Activated T-helper 1 cell treated with Interleukin-2 at 50 U/mL for 16 hours (primary cell): ENCODE data around the gene FAM181A.
A peak's percentile ranks its signal among the peaks of the same experiment; 100 is the strongest.

Experiments used
- DNase-seq: peaks from one replicate; pipeline ENCODE4 v3.0.0-alpha.2; 2020; ENCODE audit warnings: low read depth

Gene FAM181A

DNA sequence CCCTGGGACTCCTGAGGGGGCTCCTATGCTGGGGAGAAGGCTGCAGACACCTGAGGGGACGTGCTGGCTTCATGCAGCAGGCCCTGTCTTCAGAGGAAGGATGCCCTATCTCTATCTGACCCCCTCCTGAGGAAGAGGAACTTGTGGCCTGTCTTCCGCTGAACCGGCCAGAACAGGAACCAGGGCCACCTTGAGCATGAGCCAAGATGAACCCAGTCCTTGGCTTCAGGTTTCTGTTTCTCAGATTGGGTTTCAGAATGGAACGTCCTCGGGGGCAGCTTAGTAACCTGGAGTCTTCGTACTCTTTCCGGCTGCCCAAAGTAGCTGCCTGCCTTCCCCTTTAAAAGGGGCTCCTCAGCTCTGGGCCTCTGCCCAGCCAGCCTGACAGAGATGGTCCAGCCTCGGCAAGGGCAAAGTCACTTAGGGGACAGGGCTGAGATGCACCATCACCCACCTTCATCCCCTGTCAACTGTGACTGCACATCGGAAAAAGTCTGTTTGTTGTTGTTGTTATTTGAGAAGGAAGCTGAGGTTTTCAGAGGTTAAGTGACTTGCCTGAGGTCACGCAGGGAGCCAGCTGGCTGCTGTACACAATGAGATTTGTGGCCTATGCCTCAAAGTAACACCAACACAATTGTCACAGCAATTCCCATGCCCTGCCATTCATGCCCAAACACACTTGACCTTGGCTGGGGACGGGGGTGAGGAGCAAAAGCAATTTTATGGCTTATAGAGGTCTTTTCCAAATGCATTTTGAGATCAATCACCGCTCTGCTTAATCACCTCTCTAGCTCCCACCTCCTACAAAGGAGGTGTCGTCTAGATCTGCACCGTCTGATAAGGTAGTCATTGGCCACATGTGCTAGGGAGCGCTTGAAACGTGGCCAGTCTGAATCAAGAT lies 35.8 kb downstream of the FAM181A start:
- peak; percentile 45 for DNase-seq

DNA sequence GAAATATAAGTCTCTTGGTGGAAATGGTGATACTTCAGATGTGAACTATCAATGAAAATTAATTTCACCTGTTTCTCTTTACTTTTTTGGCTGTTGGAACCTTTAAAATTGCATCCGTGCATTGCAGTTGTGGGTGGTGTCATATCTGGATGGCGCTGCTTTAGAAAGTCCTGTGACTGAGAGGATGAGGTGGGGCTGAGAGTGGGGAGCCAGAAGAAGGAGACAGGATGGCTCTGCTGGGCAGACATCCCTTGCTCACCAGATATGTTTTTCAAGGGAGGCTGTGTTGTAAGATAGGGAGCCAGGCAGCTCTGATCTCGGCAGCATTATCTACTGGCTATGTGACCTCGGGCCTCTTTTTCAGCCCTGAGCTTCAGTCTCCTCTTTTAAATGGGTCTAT lies 36.5 kb downstream of the FAM181A start:
- no peak for DNase-seq

DNA sequence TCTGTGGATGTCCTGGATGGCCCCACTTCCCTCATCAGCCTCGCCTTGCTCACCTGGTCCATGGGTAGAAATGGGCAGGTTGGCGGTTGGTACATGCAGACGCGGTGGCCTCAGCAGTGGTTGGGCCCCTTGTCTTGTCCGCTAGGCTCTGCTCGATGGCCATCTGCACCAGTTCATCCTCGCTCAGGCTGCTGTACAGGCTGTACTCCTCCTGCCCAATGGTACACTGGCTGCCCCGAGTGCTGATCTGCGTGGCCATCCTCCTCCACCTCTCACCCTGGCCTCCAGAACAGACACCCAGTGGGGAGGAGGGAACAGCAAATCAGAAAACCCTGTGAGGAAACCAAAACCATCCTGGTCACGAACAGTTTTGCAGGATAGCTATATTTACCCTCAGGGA lies 37.1 kb downstream of the FAM181A start:
- no peak for DNase-seq

DNA sequence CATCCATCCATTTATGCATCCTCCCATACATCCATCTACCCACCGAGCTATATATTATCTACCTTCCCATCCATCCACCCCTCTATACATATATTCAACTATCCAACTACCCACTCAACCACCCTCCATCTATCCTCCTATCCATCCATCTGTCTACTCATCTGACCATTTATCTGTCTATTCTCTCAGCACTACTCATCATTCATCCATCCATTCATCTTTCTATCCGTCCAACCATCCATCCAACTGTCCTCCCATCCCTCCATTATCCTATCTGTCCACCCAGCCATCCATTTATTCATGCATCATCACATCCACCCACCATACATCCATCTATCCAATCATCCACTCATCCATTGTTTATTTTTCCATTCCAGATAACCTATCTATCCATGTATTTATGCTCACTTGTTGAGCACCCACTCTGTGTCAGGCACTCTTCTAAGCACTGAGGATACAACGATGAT lies 37.7 kb downstream of the FAM181A start:
- no peak for DNase-seq

DNA sequence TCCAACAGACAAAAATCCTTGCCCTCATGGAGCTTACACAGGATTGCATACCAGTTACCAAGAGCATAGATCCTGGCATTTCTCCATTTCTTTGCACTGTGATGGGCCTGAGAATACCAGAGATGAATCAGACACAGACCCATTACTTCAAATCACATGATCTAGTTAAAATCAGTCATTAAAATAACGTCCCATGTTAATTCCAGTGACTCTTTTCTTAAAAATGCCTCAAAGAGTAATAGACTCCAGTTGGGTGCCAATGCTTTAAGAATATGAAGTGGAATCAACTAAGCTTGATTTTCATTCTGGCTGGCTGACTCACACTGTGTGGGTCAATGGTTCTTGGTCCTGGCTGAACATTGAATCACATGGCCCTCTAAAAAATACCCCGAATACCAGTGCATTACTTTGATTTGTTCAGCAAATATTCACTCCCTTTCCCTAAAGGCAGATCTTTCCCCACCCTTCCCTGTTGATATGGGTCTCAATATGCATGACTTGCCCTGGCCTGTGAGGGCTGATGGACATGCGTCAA lies 38.2 kb downstream of the FAM181A start:
- DNase-seq: no peak

DNA sequence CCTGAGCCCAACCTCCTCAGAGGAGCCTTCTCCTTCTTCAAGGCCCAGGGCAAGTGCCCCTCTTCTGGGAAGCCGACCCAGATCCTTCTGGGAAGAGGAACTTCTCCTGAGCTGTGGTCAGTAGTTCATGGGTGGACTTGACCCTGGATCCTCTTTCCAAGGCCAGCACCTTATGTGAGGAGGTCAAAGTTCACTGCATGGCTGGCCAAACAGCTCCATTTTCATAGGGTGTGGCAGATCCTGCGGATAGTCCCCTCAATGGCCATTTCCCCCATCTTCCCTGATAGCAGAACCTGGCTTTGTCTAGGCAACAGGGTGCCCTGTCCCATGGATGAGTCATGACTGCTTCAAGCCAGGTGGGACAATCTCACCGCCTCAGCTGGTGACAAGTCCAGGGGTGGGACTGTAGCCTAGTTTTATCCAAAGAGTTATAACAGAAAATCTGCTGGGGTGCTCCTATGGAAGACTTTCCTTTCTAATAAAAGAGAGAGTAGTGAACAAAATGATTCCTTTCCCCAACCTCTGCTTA lies 38.9 kb downstream of the FAM181A start:
- DNase-seq: no peak

DNA sequence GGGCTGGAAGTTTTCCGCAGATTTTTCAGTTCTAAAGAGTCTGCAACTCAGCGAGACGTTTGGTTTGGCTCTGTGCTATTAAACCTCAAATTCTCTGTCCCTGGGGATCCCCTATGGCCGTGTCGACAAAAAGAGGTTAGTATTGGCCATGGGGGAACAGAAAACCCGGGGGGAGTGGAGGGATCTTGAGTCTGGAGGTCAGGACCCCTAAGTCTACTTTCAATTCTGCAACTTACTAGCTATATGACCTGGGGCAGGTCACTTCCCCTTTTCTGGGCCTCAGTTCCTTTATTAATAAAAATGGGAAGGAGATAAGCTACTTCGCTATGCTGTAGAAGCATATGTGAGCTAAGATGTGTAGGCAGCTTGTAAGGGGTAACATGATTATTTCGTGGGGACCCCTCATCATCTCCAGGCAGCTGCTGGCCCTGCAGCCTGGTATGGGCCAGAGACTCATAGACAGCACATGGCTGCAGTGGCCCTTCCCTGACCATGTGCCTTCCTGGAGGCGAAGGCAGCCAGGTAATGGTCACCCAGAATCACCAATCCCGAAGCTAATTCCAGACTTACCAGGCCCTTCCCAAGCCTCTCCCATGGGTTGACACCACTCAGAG lies 40.6 kb downstream of the FAM181A start:
- DNase-seq: no peak

DNA sequence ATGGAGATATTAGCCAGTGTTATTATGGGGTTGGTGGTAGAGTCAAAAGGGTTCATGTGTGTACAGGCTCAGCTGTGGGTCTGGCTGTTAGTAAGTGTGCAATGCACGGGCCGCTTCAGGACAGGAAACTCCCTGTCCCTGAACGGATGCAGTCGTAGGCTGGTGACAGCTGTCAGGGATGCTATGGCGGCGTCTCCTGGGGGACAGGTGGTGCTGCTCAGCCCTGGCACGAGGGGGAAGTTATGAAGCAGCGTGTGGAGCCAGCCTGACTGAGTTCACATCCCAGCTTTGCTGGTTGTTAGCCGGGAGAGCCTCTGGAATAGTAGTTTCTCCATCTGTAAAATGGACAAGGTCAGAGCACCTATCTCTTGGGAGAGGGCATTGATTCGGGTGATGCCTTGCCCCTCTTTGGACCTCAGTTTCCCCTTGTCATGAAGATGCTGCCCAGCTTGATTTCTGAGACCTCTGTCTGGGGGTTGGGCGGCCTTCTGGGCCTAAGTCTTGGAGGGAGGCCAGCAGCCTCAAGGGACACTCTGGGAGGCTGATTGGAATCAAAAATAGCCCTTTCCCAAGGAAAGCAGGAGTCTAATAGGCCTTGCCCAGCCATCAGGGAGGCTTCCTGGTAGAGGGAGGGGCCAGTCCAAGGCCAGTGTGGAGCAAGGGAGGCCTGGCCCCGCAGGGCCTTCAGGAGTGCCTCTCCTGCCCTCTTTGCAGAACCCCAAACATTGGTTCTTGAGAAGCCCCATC lies 42.1 kb downstream of the FAM181A start:
- no peak for DNase-seq

DNA sequence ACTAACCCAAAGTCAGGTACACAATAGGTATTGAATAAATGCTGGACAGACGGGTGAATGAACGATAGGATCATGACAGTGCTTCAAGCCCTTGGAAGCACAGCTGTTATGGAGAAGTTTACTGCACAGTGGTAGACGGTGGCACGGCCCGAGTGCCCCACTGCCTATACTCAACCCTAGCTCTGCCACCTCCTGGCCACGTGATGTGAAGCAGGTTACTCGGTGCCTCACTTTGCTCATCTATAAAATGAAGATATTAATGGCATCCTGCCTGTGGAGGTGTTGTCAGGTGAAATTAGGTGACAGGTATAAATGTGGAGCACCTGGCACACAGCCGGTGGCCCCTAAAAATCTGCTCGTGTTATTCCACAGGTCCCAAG lies 43.4 kb downstream of the FAM181A start:
- DNase-seq: peak; percentile 63

DNA sequence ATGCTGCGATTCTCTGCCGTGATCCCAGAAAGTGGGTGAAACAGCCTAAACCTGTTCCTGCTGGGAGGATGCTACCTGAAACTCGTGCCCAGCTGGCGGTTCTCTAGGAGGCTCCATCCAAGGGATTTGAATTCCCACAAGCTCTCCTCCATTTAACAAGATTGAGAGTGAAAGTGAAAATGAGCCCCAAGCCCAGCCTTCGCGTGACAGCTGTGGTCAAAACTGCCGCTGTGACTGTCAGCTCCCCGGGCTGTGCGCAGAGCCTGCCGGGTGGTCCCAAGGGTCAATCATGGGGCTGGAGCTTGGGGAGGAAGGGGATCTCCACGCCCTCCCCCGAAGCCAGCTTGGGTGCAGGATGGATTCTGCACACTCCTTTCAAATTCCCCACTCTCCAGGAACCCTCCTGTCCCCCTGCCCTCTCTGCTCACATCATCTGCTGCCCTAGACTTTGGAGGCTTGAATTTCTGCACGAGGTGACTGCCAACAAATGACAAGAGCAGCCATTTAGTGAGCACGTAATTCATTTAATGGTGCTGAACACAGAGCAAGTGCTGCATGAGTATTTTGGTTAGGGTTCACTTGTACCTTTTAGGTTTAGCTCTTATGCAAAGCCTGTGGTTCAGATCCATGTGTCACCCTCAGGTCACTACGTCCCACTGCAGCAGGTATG lies 44.0 kb downstream of the FAM181A start:
- peak; percentile 22 for DNase-seq

DNA sequence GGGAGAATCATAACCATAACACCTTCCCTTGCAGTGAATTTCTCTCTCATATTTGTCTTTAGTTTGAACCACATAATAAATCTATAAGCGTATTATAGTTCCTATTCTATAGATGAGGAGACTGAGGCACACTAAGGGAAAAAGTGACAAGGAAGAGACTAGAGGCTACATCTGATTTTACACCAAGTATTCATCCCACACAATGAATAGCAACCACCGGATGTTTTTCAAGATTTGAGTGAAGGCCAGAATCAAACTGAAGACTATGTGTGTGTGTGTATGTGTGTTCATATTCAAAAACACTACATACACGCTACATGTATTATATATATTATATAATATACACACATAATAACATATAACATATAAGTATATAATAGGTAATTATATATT lies 44.5 kb downstream of the FAM181A start:
- no peak for DNase-seq

DNA sequence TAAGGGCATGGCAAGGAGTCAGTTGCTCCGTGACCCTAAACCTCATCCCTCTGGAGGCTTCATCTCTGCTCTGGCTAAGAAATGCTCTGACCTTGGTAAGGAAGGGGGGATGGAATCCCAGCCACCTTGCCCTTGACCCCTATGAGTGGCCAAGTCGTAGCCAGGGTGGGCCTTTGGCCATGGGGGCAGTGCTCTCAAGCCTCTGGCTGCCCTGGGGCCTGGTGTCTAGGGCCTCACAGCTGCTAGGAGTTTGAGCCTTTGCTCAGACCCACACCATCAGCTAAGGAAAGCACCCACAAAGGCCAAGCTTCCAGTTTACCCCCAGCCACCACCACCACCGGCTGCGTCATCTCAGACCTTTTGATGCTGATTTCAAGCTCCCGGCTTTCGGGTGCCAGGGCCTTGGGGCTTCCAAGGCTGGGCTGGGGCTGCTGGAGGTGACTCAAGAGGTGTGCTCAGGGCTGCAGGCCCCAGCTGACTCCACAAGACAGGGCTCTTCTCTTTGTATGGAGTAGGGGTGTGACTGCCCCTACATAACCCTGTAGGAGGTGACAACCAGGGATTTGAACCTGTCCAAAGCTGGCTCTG lies 45.6 kb downstream of the FAM181A start:
- no peak for DNase-seq

DNA sequence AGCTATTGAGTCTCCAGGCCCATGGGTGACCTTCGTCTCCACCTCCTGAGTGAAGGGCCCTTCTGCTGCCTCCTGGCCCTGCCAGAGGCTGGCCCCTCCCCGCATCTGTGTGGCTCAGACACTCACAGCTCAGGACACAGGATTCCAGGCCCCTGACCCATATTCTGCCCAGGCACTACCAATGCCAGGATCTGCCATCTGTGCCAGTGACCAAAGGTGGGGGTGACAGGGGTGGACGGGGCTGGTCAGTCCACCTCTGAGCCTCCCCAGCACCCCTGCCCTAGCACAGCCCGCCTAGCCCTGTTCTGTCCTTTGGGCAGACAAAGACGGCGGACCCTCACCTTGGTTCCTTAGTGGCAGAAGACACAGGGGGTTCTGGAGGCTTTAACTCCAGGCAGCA lies 46.5 kb downstream of the FAM181A start:
- DNase-seq: no peak

DNA sequence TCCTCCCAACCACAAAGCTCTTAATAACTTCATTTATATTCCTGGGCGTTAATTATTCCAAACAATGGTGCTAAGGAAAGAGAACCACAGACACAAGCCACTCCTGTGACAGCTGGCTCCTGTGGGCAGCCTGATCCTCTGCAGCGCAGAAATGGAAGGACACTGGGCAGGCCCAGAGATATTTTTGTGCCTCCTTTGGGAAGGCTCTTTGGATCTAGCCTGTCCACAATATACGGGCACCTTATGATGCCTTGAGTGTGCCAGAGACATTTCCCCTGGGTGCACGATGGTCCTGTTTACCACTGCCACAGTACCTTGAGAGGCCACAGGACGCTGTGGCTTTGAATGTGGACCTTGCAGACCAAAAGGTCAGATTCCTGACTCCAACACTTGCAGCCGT lies 47.2 kb downstream of the FAM181A start:
- DNase-seq: no peak

DNA sequence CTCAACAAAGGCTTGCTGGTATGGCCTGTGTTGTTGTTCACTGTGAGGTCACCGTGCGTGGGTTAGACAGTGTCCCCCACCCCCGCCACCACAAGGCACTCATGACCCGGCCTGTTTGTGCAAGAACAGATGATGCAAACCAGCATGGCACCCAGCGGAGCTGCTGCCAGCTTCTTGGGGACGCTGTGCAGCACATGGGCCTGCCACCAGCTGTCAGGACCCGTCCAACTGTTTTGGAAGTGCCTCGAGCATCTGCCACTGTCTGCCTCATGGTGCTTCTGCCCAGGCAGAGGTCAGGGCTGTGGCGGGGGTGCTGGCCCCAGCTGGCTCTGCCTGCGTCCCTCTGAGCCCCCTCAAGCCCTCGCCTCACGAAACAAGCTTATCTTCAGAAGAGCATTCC lies 47.7 kb downstream of the FAM181A start:
- no peak for DNase-seq

DNA sequence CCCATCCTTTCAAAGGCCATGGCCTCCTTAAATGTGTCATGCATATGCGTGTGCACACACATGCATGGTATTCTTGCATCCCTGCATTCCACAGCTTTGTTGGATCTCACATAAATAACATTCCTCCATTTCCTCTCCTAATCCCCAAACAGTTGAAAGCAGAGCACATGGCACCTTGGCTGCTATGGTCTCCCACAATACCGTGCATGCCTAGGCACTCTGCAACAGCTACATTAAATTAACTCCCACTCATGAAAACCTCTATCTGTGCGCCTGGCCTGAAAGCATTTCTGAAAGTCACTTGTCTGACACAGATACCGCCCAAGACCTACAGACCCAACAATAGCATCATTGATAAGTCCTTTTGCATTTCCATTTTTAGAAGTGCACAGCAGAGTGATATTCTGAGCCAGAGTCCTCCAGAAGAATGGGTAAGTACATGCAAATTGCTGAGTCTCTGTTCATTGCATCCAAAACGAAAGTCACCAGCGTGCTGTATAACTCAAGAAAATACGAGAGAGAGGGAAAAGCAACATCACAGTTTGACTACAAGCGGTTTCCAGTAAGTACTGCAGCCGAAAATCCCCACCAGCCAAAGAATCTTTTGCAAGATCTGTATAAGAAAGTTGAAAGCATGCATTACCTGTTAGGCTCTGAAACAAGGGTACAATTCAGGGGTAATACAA lies 48.8 kb downstream of the FAM181A start:
- DNase-seq: no peak

DNA sequence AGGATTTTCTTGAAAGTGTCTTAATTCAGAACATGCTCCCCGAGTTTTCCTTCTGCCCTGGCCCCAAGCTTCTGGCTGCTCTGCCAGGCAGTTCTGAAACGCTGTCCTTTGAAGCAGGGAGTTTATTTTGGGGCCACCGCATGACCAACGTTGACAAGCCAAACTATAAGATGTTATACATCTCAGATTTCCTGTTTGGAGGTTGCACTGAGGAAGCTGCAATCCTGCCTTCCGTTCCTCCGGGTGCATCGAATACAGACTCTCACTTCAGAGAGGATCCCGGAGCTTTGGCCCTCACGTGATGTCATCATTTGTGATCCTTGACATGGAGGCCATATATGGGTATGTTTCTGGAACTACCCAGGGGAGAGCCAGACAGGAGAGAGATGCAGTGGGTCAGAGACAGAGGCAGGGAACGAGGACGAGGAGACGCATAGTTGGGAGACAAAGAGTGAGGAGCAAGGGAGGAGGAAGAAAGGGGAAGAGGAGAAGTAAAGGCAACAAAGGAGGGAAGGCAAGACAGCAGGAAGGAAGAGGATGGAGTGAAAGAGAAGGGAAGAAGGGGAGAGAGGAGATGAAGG lies 49.4 kb downstream of the FAM181A start, which contains the start of gene ASB2:
ASB2 (minus strand) TSS at position 94 of the 581 bp plus-strand sequence. CDS start 12,031 bp downstream, outside the sequence.
- DNase-seq: no peak

DNA sequence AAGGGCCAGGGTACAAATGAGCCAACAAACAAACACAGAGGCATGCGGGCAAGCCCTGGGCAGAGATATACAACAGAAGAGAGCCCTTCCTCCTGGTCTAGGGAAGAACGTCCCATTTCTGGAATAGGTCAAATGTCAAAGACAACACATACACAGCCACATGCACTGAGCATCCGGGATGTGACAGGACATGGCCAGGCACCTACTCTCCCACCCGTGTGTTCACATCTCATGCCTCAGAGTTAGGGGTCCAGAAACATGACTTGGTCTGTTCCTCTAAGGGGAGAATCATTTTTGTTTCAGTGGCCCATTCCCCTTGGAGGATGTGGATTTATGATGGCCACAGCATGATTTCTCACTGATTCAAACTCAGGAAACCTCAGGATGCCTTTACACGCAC lies 50.0 kb downstream of the FAM181A start:
- DNase-seq: no peak

DNA sequence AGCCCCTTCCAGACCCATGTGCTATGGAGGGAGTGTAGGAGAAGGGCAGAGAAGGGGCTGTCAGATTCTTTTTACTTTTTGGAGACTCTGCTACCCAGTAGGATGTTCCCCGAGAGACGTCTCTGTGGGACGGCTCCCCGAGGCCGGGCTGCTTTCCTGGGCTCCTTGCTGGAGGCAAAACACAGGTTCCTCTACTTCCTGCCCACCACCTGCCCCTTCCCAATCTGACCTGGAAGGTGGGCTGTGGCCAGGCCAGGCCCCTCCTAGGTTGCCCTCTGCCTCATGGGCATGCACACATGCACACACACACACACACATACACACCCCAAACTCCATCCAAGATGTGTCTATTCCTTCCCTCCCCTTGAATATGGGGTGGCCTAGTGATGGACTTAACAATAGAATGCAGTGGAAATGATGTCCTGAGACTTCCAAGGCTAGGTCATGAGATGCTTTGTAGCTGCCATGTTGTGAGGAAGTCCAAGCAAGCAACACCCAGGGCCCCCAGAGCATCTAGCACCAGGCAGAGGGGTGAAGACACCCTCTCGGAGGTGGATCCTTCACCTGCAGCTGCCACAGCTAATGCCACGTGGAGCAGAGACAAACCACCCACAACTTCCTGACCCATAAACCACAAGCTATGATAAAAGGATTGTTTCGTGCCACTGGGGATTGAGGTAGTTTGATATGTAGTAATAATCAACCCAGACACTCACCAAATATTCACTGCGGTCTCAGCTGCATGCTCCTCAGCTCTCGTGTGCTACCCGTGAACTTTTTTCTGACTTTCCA lies 50.8 kb downstream of the FAM181A start:
- peak; percentile 64 for DNase-seq
